Measurements from ENCODE around the gene UNC50.
"Not testable (repeated sequence)": the region's sequence is repeated elsewhere in the genome, so short reads cannot be mapped to it uniquely, and the experiment has no call there.

UNC50 gene

GRCh38 chr2:98577313-98577712 is 31.1 kb upstream of the UNC50 start:
- no peak for DNase-seq

- no peak for DNase-seq
Measured at GRCh38 chr2:98578231-98578630, 30.2 kb upstream of the UNC50 start.

- no peak for DNase-seq
Measured at GRCh38 chr2:98579926-98580325, 28.5 kb upstream of the UNC50 start.

DNA sequence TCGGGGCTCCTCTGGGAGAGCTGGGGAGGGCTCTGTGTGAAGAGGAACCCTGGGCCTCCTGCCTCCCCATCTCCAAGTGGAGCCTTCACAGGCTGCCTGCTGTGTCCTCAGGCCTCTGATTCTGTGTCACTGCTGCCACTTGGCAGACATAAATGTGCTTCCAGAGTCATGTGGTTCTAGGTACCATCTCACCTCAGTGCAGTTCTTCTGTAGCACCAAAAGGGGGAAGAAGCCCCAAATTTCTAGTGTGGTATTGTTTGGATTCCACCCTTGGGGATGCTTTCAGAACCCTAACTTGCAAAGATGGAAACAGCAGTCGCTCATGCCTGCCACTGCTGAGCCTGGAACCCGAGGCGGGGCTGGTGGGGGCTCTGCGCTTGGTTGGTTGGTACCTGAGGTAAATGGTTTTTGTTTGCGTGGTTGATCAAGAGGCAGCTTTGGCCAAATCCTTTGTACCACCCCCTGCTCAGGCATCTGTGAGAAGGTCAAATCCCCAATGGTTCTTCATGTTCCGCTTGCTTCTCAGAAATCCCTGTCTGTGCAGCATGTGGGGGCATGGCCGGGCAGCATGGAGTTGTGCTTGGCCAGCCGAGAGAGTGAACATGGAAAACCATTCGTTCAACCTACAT is 27.6 kb upstream of the UNC50 start:
- no peak for DNase-seq

GRCh38 chr2:98582523-98582922 is 25.9 kb upstream of the UNC50 start:
- no peak for DNase-seq

DNA sequence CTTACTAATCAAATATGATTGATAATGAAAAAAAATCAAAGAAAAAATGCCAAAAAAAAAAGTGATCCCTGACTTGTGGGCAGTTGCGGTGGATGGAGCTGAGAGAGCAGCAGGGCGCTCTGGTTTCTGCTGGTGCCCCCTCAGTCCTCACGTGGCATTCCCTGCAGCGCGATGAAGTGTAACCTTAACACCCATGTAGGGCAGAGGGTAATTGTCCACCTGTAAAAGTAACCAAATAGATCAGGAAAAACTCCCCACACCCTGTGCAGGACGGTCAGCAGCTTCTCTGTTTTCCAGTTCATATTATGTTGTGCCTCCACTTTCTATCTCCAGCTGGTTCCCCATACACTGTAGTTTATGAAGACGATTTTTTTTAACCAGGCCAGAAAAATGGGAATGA is 25.1 kb upstream of the UNC50 start:
- DNase-seq = no peak

DNA sequence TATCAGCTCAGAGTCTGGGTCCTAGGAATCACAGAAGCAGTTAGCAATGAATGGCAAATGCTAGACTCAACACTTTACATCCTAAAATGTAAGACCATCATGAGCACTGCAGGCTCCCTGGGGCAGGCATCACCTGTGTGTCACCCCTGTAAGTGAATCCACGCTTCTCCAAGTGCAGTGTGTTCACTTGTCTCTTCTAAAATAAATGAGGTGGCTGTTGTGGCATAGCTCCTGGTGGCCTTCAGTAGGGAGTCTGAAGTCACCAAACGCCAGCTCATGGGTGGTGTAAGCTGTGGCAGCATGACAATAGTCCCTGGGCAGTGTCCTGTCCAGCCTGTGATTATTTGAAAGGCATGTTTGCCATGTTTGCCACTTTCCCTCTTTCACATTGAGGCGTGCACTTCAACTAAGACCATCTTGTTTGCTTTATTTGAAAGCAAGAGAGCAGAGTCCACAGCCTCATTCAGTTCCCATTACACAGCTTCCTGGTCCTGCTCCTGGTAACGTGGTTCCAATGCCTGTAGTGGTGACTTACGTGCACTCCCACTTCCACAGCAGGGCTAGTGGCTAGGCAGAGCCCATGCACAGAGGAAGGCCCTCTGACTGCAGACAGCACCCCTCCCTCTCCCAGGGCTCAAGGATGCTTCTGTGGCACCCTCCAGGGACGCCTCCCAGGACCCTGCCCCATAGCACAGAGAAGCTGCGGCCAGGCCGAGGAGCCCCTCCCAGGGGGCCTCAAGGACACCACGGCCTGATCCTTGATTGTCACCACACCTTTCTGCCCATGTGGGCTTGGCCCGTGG is 24.4 kb upstream of the UNC50 start:
- DNase-seq = no peak

GRCh38 chr2:98585386-98585785 is 23.0 kb upstream of the UNC50 start:
- no peak for DNase-seq

GRCh38 chr2:98586551-98587140 is 21.7 kb upstream of the UNC50 start:
- DNase-seq = no peak

- no peak for DNase-seq
Measured at GRCh38 chr2:98588880-98589431, 19.4 kb upstream of the UNC50 start.

GRCh38 chr2:98589489-98589888 is 18.9 kb upstream of the UNC50 start:
- no peak for DNase-seq

DNA sequence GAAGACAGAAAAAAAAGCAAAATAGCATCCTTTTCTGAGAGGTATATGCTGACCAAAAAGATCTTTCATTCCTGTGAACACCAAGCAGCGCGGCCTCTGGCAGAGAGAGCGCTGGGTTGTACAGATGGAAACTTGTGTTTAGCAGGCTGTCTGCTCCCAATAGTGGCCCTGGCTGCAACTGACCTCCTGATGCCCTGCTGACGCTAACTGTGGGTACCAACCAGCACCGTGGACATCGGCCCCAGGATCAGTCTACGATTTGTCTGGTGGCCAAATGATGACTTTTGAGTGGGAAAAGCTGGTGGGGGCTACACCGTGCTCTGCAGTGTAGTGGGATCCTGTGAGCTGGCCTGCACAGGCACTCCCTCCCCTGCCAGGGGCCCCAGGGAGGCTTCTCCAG is 15.8 kb upstream of the UNC50 start:
- no peak for DNase-seq

DNA sequence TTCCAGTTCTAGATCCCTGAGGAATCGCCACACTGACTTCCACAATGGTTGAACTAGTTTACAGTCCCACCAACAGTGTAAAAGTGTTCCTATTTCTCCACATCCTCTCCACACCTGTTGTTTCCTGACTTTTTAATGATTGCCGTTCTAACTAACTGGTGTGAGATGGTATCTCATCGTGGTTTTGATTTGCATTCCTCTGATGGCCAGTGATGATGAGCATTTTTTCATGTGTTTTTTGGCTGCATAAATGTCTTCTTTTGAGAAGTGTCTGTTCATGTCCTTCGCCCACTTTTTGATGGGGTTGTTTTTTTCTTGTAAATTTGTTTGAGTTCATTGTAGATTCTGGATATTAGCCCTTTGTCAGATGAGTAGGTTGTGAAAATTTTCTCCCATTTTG is 13.7 kb upstream of the UNC50 start:
- DNase-seq = not testable (repeated sequence)

DNA sequence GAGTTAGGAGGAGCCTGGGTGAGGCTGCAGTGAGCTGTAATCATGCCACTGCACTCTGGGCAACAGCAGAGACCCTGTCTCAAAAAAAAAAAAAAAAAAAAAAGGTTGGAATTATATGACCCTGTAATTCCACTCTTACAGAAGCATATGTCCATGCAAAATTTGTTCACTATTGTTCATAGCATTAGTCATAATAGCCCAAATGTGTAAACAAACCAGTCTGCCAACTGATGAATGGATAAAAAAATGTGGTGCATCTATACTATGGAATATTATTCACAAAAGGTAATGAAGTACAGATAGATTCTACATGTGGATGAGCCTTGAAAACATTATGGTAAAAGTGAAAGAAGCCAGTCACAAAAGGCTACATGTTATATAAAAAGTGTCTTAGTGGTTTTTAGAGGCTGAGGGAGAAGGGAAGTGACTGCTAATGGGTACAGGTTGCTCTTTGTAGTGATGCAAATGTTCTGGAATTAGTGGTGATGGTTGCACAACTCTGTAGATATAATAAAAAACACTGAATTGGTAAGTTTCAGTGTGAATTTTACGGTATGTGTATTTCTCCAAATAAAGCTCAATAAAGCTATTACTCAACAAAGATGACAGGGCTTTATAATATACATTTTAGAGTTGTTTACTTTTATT is 9.5 kb upstream of the UNC50 start:
- DNase-seq = no peak

DNA sequence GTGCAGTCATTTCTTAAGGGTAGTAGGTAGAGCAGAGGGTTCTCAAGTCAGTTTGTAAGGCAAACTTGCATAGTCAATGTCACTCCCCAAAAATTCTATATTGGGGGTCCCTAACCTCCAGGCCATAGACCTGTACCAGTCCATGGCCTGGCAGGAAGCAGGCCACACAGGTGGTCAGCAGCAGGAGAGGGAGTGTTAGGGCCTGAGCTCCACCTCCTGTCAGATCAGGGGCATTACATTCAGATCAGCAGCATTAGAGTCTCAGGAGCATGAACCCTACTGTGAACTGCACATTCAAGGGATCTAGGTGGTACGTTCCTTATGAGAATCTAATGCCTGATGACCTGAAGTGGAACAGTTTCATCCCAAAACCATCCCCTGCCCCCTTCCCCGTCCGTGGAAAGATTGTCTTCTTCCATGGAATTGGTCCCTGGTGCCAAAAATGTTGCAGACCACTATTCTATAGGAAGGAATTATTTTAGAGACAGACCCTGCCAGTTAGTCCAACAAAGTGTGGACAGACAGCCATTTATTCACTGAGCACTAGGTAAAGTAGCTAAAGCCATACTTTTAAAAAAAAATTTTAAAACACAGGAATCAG is 6.8 kb upstream of the UNC50 start:
- no peak for DNase-seq

GRCh38 chr2:98604547-98604946 is 3.8 kb upstream of the UNC50 start:
- DNase-seq = no peak

DNA sequence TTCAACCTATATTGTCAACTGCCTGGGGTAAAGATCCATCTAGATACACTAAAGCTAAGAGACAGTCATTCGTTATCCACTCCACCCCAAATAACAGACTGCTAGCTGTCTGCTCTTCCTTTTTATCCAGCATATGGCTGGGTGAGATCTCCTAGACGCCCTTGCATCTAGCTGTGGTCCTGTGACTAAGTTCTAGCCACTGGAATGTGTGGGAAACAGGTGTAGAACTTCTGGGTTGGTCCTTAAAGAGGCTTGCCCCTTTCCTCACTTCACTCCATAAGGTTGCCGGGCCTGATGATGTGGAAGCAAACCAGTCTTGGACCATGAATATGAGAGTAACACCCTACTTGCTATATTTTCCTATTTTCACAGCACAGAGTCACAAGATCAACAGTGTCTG is 3.3 kb upstream of the UNC50 start:
- no peak for DNase-seq

DNA sequence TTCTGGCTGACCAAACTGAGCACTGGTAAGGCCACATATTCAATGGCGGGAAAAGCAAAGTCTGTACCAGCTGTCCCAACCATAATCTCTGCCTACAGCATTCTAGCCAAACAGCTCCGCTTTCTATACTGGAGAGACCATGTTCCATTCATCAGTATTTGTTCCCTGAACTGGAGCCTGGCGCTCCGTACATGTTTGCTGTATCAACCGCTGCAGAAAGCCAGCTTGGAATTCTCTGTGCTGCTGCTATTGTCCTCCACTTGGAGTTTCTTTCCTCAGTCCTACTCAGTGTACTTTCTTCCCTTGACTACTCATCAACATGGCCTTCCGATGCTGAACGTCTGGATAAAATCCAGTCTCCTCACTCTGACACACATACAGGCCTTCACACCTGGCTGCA is 2.0 kb upstream of the UNC50 start:
- no peak for DNase-seq

DNA sequence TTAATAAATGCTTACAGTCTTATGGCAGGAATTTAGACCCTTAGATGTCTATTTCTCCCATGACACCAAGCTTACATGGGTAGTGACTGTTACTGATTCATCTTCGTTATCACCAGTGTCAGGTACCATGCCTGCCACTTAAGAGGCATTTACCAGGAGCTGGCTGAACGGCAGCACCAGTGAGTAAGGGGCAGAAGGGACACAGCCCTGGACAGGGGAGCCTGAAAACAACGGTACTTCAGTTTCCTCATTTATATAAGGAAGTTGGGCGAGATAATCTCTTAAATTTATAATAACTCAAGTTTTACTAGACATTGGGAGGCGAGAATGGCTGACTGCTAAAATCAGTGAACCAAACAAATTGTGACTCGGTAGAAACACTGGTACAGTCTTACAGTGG is 1.3 kb upstream of the UNC50 start:
- DNase-seq = no peak

DNA sequence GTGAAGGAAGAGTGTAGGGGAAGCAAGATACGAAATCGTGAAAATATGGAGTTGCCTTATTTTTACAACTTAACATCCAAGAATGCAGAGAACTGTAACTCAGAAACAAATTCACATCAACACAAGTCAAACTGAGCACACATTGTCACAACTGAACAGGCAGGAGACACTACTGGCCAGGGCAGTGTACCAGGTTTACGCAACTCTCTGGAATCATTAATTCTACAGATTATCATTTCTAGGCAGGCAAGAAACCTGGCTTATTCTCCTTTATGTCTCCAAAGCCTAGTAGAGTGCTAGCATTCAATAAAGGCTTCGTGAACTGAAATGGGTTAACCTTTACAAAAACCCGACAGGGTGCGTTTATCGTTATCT is 661 bp upstream of the UNC50 start:
- no peak for DNase-seq

DNA sequence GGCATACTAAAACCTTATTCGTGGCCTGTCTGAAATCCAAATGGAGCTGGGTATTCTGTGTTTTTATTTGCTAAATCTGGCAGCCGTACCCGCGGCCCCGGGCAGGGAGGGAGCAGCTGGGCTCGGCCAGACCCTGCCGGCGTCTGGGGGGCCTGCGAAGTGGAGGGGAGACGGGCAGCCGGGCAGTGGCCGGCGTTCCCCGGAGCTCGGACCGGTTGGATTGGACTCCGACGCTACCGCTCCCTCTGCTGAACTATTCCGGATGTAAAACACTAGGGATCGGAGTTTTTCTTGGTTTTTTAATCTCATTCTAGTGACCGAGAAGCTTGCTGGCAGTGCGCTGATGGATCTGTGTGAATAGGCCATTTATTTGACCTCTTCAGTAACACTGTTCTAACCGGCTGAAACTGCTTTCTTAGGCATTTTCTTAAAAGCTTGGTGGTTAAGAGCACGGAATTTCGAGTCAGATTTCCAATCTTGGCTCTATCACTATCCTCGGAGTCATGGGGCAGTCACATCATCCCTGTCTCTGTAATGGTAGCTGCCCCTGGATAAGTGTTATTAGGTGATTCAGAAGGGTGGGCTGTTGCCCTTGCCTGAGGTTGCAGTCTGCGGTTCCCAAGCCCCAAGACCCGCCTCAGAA is 694 bp downstream of the UNC50 start:
- DNase-seq = no peak

- DNase-seq = no peak
Measured at GRCh38 chr2:98614024-98614739, 5.8 kb downstream of the UNC50 start.

Measured in SIG-M5 (cell line).